Sigmoid colon (tissue), 7 donors: Measurements from ENCODE around the gene AKT1S1. TPM values are rescaled to one million over a fixed set of nuclear protein-coding genes. Genes with fewer than 3 reads are reported as not detected.

Experiments
- DNase-seq: peaks from one replicate; pipeline ENCODE4 v3.0.0-alpha.2; 2019
- H3K27ac ChIP-seq, 4 donors: fragments of 200-600 bp; sonication (generic); one replicate each; pipeline ENCODE4 v1.5.1; 2016 to 2019; ENCODE audit warnings: mild to moderate bottlenecking in 1 of 4
- H3K27me3 ChIP-seq, 3 donors: fragments of 200-600 bp; sonication (generic); one replicate each; pipeline ENCODE4 v1.5.1; 2019; ENCODE audit warnings: mild to moderate bottlenecking in 1 of 3
- H3K36me3 ChIP-seq, 4 donors: fragments of 200-600 bp; sonication (generic); one replicate each; pipeline ENCODE4 v1.5.1; 2016 to 2019
- H3K4me1 ChIP-seq, 4 donors: fragments of 200-600 bp; sonication (generic); one replicate each; pipeline ENCODE4 v1.5.1; 2017 to 2019
- H3K4me3 ChIP-seq, 4 donors: fragments of 200-600 bp; sonication (generic); one replicate each; pipeline ENCODE4 v1.5.1; 2017 to 2019; ENCODE audit warnings: mild to moderate bottlenecking in 2 of 4, moderate library complexity in 1 of 4
- H3K9me3 ChIP-seq, 4 donors: fragments of 200-600 bp in 3 of 4; sonication (generic) in 3 of 4; one replicate each; pipeline versions ENCODE4 v1.5.1 to v1.6.1; 2013 to 2019
- CTCF ChIP-seq, 4 experiments: fragments of 450-650 bp in 3 of 4; fragments of 200-600 bp in 1 of 4; IDR thresholded peaks; one replicate each; pipeline ENCODE4 v1.5.1; 2016 to 2019; ENCODE audit warnings: antibody characterized with exemption in 4 of 4, mild to moderate bottlenecking in 3 of 4, moderate library complexity in 2 of 4
- EP300 ChIP-seq, 4 donors: sonication (generic); formaldehyde crosslinking; IDR thresholded peaks; one replicate each; pipeline ENCODE4 v1.6.1; 2017; ENCODE audit warnings: antibody characterized with exemption in 4 of 4
- POLR2A ChIP-seq, 2 donors: fragments of 450-650 bp; IDR thresholded peaks; one replicate each; pipeline ENCODE4 v1.6.1; 2016; ENCODE audit warnings: antibody characterized with exemption in 2 of 2, mild to moderate bottlenecking in 2 of 2, moderate library complexity in 2 of 2
- POLR2AphosphoS5 ChIP-seq, 4 donors: sonication (generic); formaldehyde crosslinking; IDR thresholded peaks; one replicate each; pipeline ENCODE4 v1.6.1; 2017; ENCODE audit warnings: antibody characterized with exemption in 4 of 4
- WGBS, 2 donors: extraction: QIAGEN DNeasy Blood & Tissue Kit; methylation state at CpG; one replicate each; pipeline ENCODE4 v1.1.7; 2013; 5-methylcytosine and 5-hydroxymethylcytosine counted together
- intact Hi-C: fragments of 100-400 bp; cut with DNase I; formaldehyde crosslinking; loops from one replicate; pipeline ENCODE4 v1.15.1; 2023
- polyA plus RNA-seq, 3 donors: library from polyadenylated mRNA; stranded (reverse); fragments of 200-250 nt; gene quantifications; one replicate each; pipeline ENCODE4 v1.2.3, GENCODE V29; 2013
- total RNA-seq, 4 donors: library from RNA; depleted of rRNA; stranded (reverse); fragments of >200 nt; gene quantifications; one replicate each; pipeline ENCODE4 v1.1.0, GENCODE V29; 2016
- donor health status: healthy with polysubstance abuse.
- donor health status: Bipolar disorder and iron deficiency.
- donor health status: healthy.

AKT1S1 gene
- total and polyA plus RNA-seq, 7 donors, result 13.6 to 55.9 (median 16.1) TPM

GRCh38 chr19:49859682-49860335 is 17.3 kb downstream of the AKT1S1 start:
- intact Hi-C loops, result no loop called here
- 89 to 90% methylated on average over 22 of the region's 22 CpGs for WGBS, 2 donors
- no peaks in the 10 kb centered on the region for H3K27me3 ChIP-seq
- TF ChIP-seq EP300 (IDR thresholded peaks at IDR 0.05), result no peak
- no peak for TF ChIP-seq POLR2AphosphoS5 (IDR thresholded peaks at IDR 0.05)
- no peak for TF ChIP-seq CTCF (IDR thresholded peaks at IDR 0.05)
- TF ChIP-seq POLR2A (IDR thresholded peaks at IDR 0.05), result no peak
- H3K4me1 ChIP-seq, result peaks cover 0 to 24% (median 11%) of the 10 kb centered on the region in 4 donors
- peaks cover 35 to 88% (median 56%) of the 10 kb centered on the region in 4 donors for H3K36me3 ChIP-seq
- no peaks in the 10 kb centered on the region for H3K9me3 ChIP-seq
- no peak overlapping the region for H3K4me3 ChIP-seq
- no peak for DNase-seq
- H3K27ac ChIP-seq, result peak overlapping the region in 2 of 4 donors; percentile 67 to 72

DNA sequence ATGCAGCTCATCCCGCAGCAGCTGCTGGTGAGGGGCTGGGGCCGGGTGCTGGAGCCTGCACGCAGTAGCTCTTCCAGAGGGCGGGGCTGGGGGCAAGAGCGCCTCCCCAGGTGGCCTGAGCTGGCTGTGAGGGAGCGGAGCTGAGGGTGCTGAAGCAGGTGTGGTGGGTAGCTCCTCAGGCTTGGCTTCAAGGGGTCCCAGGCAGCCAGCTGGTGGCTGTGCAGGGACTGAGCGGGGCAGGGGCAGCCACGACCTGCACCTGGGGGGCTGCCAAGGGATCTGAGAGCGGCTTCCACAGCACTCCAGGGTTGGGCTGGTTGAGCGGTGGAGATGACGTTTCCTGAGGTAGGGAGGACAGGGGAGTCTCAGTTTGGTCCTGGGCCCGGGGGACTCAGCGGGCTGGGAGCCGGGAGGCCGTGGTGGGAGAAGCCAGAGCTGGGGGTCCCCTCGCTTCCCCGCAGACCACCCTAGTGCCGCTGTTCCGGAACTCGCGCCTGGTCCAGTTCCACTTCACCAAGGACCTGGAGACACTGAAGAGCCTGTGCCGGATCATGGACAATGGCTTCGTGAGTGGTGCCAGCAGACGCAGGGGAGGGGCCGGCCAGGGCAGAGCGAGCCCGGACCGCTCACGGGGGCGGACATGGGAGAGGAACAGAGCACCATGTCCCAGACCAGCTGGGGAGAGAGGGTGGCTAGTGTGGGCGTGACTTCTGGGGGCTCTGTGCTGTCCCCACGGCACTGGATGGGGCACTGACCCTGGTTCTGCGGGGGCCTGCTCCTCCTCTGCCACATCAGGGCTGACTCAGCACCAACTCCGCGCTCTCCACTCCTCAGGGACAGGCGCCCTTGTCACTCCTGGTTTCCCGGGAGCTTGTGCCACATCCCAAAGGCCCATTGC is 18.8 kb downstream of the AKT1S1 start:
- intact Hi-C loops, result no loop called here
- peaks cover 0 to 35% (median 21%) of the 10 kb centered on the region in 4 donors for H3K4me1 ChIP-seq
- no peak for DNase-seq
- TF ChIP-seq CTCF (IDR thresholded peaks at IDR 0.05), result no peak
- no peak for TF ChIP-seq POLR2AphosphoS5 (IDR thresholded peaks at IDR 0.05)
- no peak for TF ChIP-seq EP300 (IDR thresholded peaks at IDR 0.05)
- H3K4me3 ChIP-seq, result no peak overlapping the region
- H3K27me3 ChIP-seq, result no peaks in the 10 kb centered on the region
- 89 to 90% methylated on average over 37 of the region's 37 CpGs for WGBS, 2 donors
- H3K9me3 ChIP-seq, result no peaks in the 10 kb centered on the region
- peaks cover 30 to 84% (median 54%) of the 10 kb centered on the region in 4 donors for H3K36me3 ChIP-seq
- peak overlapping the region in 1 of 4 donors; percentile 11 for H3K27ac ChIP-seq

- TF ChIP-seq POLR2A (IDR thresholded peaks at IDR 0.05), result no peak
- no peak for TF ChIP-seq CTCF (IDR thresholded peaks at IDR 0.05)
- no peak for TF ChIP-seq POLR2AphosphoS5 (IDR thresholded peaks at IDR 0.05)
- TF ChIP-seq EP300 (IDR thresholded peaks at IDR 0.05), result no peak
- H3K27ac ChIP-seq, result no peak overlapping the region
- H3K36me3 ChIP-seq, result peaks cover 28 to 78% (median 53%) of the 10 kb centered on the region in 4 donors
- no peak for DNase-seq
- H3K27me3 ChIP-seq, result no peaks in the 10 kb centered on the region
- no peak overlapping the region for H3K4me3 ChIP-seq
- WGBS, 2 donors, result 85 to 89% methylated on average over 5 of the region's 5 CpGs
- no peaks in the 10 kb centered on the region for H3K9me3 ChIP-seq
- H3K4me1 ChIP-seq, result peaks cover 0 to 41% (median 27%) of the 10 kb centered on the region in 4 donors
- intact Hi-C loops, result no loop called here
Measured at GRCh38 chr19:49857838-49858087, 19.4 kb downstream of the AKT1S1 start.

GRCh38 chr19:49857061-49857837 is 19.9 kb downstream of the AKT1S1 start:
- no peaks in the 10 kb centered on the region for H3K9me3 ChIP-seq
- intact Hi-C loops, result no loop called here
- 89 to 94% methylated on average over 26 of the region's 26 CpGs for WGBS, 2 donors
- no peak overlapping the region for H3K4me3 ChIP-seq
- TF ChIP-seq POLR2AphosphoS5 (IDR thresholded peaks at IDR 0.05) (peak in 1 of 4 donors; percentile 1), CTCF (IDR thresholded peaks at IDR 0.05) (no peak)
- no peak for DNase-seq
- peaks cover 28 to 74% (median 53%) of the 10 kb centered on the region in 4 donors for H3K36me3 ChIP-seq
- H3K27ac ChIP-seq, result no peak overlapping the region
- peaks cover 0 to 46% (median 32%) of the 10 kb centered on the region in 4 donors for H3K4me1 ChIP-seq
- no peaks in the 10 kb centered on the region for H3K27me3 ChIP-seq
